Activated CD4-positive, alpha-beta T cell treated with anti-CD3 and anti-CD28 coated beads, Interleukin-2, amount 10 ng/mL, durations not matched to agents 24 days and 14 days (primary cell): ENCODE measurements around the gene COX5B. TPM values are rescaled to one million over a fixed set of nuclear protein-coding genes. Genes with fewer than 3 reads are reported as not detected.
"Not testable (repeated sequence)": the region's sequence is repeated elsewhere in the genome, so short reads cannot be mapped to it uniquely, and the experiment has no call there.

Experiments
- DNase-seq: peaks from one replicate; pipeline ENCODE4 v3.0.0; 2022
- H3K27ac Mint-ChIP-seq: one replicate; pipeline ENCODE4 v1.8.0; 2022; ENCODE audit warnings: mild to moderate bottlenecking, mixed read lengths
- H3K27me3 Mint-ChIP-seq: one replicate; pipeline ENCODE4 v1.8.0; 2022; ENCODE audit warnings: mixed read lengths
- H3K36me3 Mint-ChIP-seq: one replicate; pipeline ENCODE4 v1.8.0; 2022; ENCODE audit warnings: low read depth, mild to moderate bottlenecking, mixed read lengths
- H3K4me1 Mint-ChIP-seq: one replicate; pipeline ENCODE4 v1.8.0; 2021; ENCODE audit warnings: mixed read lengths
- H3K4me3 Mint-ChIP-seq: one replicate; pipeline ENCODE4 v1.8.0; 2022; ENCODE audit warnings: mild to moderate bottlenecking, moderate library complexity, mixed read lengths
- H3K9me3 Mint-ChIP-seq: one replicate; pipeline ENCODE4 v1.8.0; 2021; ENCODE audit warnings: mixed read lengths
- intact Hi-C: fragments of 100-400 bp; cut with micrococcal nuclease; formaldehyde crosslinking; loops from one replicate; pipeline ENCODE4 v1.15.1; 2023
- total RNA-seq: library from RNA; stranded (reverse); gene quantifications from 2 replicates; pipeline ENCODE4 v1.2.3, GENCODE V29; 2022

Gene COX5B
- total RNA-seq, 1 donor from 2014 or later: 227 TPM

DNA sequence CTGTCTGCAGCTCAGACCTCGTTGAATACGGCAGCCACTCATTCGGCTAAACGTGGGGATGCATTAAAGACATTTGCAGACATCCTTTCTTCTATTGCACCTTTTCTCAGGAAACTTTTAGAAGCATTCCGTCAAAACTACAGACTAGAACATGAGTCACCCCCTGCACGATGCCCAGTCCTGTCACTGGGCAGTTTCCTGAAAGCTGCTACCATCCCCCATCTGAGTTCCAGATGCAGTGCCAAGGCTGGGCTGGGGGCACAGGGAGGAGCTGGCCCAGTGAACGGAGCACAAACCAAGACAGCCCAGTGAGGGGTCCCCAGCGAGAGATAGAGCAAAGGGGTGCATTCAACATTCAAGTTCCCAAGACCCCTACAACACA is 19.8 kb upstream of the COX5B start:
- H3K4me1 Mint-ChIP-seq, H3K27ac Mint-ChIP-seq, H3K4me3 Mint-ChIP-seq, H3K9me3 Mint-ChIP-seq, H3K36me3 Mint-ChIP-seq, intact Hi-C loops: not testable (repeated sequence)
- peak; percentile 28 for DNase-seq
- H3K27me3 Mint-ChIP-seq: peaks cover 14% of the 10 kb centered on the region

DNA sequence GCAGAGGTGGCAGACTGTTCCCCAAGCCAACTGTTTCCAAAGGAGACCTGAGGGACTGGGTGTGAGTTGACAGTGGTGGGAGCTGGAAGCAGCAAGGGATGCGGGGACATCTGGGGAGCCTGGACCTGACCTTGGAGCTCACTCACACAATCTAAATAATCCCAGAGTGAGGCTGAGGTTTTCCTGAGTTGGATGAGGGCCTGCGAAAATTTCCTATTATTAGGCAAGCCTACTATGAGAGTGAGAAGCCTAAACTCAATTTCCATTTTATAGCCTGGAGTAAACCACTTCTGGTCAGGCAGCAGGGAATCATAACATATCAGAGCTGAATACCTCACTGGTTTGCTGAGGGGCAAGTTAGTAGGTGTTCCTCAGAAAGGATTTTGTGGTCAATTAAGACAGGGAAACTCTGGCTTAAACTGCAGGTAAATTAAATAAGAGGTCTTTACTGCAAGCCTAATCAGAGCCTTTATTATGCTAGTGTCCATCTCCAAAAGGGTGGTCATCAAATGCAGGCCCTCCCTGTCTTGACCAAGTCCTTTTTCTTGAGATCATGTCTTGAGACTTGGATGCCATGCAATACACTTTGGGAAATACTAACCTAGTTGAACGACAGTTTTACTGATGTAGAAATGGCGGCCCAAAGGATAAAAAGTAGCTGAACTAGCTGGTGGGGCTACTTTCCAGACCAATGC is 1.7 kb upstream of the COX5B start:
- Mint-ChIP-seq H3K36me3 (peaks cover 20% of the 10 kb centered on the region), H3K4me3 (no peak overlapping the region), H3K9me3 (no peaks in the 10 kb centered on the region), H3K27me3 (peaks cover 12% of the 10 kb centered on the region), H3K27ac (no peak overlapping the region), H3K4me1 (peaks cover 20% of the 10 kb centered on the region)
- peak; percentile 53 for DNase-seq
- intact Hi-C loops: no loop called here

DNA sequence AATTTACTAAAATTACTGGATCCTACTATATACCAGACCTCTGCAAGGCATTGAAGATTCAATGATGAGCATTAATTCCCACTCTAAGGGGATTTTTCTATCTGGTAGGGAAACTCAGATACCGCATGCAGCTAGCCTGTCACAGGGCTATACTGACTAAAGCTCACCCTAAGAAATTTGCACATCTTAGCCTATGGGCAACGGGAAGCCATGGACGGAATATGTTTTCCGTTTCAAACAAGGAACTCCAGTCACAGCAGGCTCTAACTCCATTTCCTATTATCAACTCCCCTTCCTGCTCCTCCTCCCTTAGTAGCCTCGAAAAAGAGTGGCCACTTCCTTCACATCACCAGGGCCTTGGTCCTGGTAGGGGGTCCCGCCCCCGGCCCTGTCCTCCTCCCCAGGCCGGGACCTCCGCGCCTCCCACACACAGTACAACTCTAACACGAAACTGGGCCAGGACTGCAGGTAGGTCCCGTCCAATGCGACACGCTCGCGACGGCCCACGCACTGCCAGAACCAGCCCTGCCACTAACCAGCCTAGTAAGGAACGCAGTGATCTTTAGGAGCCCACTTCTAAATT is 659 bp upstream of the COX5B start:
- H3K36me3 Mint-ChIP-seq: peaks cover 28% of the 10 kb centered on the region
- H3K4me3 Mint-ChIP-seq: peak overlapping the region; percentile 94
- no peaks in the 10 kb centered on the region for H3K9me3 Mint-ChIP-seq
- peak overlapping the region; percentile 96 for H3K27ac Mint-ChIP-seq
- peaks cover 23% of the 10 kb centered on the region for H3K4me1 Mint-ChIP-seq
- intact Hi-C loops: loop anchor here (1.0 to 5.0 kb wide), 4 partner anchors 19 to 1537 kb away; partner anchors contain the start of genes ACTR1B, MITD1 and MRPL30
- H3K27me3 Mint-ChIP-seq: peaks cover 6% of the 10 kb centered on the region
- no peak for DNase-seq

DNA sequence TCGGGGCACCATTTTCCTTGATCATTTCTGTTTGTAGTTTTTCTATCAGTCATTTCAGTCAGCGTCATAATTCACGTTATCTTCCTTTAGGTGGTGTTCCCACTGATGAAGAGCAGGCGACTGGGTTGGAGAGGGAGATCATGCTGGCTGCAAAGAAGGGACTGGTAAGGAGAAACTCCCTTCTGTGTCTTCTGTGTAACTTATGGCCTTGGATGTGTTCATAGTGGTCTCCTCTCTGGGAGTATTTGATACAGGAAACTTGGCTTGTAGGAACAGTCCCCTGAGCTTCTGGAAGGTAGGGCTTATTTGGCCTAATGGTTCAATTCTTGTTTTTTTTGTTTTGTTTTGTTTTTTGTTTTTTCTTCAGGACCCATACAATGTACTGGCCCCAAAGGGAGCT is 1.1 kb downstream of the COX5B start:
- intact Hi-C loops: loop anchor here (5.0 kb wide), 3 partner anchors 50 to 1535 kb away; partner anchors contain the start of genes MITD1 and MRPL30

DNA sequence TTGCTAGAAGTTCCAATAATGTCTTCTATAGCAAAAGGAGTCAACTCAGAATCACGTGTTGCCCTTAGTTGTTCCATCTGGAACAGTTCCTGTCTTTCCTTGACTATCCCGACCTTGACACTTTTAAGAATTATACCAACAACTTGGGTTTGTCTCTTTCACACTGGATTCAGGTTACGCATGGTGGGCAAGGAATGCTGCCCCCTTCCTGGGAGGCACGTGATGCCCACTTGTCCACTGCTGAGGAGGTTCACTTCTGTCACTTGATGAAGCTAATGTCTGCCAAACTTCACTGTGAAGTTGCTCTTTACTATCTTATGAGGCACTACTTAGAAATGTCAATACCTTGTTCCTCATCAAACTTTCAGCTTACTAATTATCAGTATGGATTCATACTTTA is 5.3 kb downstream of the COX5B start:
- Mint-ChIP-seq H3K9me3 (no peaks in the 10 kb centered on the region), H3K36me3 (peaks cover 65% of the 10 kb centered on the region), H3K27ac (peak overlapping the region; percentile 69), H3K27me3 (no peaks in the 10 kb centered on the region), H3K4me3 (no peak overlapping the region), H3K4me1 (peaks cover 36% of the 10 kb centered on the region)
- intact Hi-C loops: no loop called here
- peak; percentile 54 for DNase-seq

More for the DNA sequence above, 1.1 kb downstream of the COX5B start:
- peak overlapping the region; percentile 96 for H3K27ac Mint-ChIP-seq
- peaks cover 28% of the 10 kb centered on the region for H3K4me1 Mint-ChIP-seq
- peak; percentile 57 for DNase-seq
- H3K36me3 Mint-ChIP-seq: peaks cover 34% of the 10 kb centered on the region
- H3K27me3 Mint-ChIP-seq: peaks cover 3% of the 10 kb centered on the region
- no peaks in the 10 kb centered on the region for H3K9me3 Mint-ChIP-seq
- peak overlapping the region; percentile 94 for H3K4me3 Mint-ChIP-seq

DNA sequence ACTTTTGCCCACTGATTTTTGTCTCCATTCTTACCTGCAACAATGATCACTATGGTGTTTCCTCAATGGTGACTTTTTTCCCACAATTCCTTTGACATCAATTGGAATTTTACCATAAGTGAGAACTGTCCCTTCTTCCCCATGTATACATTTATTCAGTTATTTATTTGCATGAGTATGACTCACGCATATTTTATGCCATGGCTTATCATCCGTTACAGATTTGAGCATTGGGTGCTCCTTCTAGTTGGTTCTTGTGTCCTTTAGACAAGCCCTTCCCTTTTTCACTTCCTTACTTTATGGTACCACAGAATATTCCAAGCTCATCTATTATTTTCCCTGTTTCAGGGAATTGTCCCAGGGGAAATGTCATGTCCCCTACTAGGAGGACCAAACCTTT is 7.6 kb downstream of the COX5B start:
- DNase-seq: peak; percentile 34
- Mint-ChIP-seq H3K36me3 (peaks cover 70% of the 10 kb centered on the region), H3K4me3 (no peak overlapping the region), H3K27me3 (no peaks in the 10 kb centered on the region), H3K9me3 (no peaks in the 10 kb centered on the region), H3K4me1 (peaks cover 25% of the 10 kb centered on the region), H3K27ac (peak overlapping the region; percentile 46)
- intact Hi-C loops: no loop called here

DNA sequence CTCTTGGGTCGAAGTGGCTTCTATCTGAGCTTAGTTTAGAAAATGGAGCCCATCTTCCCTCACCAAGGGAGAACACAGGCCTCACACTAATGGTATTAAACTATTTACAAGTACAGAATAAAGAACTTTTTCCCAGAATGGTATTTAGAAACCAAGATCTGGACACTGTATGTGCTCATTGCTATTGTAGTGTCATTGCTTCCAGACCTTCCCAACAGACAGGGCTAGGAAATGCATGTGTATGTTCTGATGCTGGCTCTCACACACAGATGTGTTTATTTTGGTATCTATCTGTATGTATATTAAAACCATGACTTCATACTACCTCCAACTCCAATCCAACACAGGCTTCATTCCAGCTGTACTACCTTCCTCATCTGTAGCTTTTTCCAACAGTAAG is 8.0 kb downstream of the COX5B start:
- Mint-ChIP-seq H3K27me3 (no peaks in the 10 kb centered on the region), H3K27ac (peak overlapping the region; percentile 76), H3K4me1 (peaks cover 27% of the 10 kb centered on the region), H3K9me3 (no peaks in the 10 kb centered on the region), H3K36me3 (peaks cover 69% of the 10 kb centered on the region), H3K4me3 (no peak overlapping the region)
- intact Hi-C loops: no loop called here
- DNase-seq: no peak

DNA sequence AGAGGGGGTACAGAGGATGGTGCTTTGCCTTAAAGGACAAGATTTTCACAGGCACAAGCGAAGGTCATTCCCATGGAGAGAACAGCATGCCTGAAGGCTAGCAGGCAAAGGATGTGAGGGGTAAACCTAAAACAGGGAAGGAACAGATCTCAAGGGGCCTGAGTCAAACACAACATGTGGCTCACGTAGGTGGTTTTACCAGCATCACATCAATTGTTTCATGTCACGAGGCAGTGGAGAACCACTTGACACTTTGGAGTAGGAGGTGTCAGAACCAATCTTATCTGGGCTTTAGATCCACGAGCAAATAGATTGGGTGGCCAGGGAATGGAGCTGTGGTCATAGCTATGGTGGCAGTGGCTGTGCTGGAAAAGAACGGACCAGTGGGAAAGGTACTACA is 8.4 kb downstream of the COX5B start:
- peak overlapping the region; percentile 76 for H3K27ac Mint-ChIP-seq
- H3K36me3 Mint-ChIP-seq: peaks cover 66% of the 10 kb centered on the region
- H3K4me1 Mint-ChIP-seq: peaks cover 27% of the 10 kb centered on the region
- DNase-seq: peak; percentile 57
- H3K4me3 Mint-ChIP-seq: no peak overlapping the region
- no peaks in the 10 kb centered on the region for H3K9me3 Mint-ChIP-seq
- intact Hi-C loops: no loop called here
- no peaks in the 10 kb centered on the region for H3K27me3 Mint-ChIP-seq

DNA sequence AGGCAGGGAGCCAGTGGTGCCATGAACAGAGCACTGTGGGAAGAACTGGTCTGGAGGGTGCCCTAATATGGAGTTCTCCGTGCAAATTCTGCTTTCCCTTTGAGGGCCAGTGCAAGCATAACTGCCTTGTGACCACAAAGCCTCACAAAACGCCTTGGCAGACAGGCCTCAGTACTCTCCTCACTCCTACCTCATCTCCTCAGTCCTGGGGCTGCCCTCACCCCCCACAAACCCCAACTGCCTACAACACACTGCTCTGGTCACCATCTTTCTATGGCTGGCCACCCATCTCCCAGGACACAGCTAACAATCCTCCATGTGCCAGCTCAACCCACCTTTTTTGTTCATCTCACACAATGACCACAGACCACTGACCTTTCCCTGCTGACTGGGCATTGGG is 8.9 kb downstream of the COX5B start:
- peaks cover 62% of the 10 kb centered on the region for H3K36me3 Mint-ChIP-seq
- intact Hi-C loops: no loop called here

DNA sequence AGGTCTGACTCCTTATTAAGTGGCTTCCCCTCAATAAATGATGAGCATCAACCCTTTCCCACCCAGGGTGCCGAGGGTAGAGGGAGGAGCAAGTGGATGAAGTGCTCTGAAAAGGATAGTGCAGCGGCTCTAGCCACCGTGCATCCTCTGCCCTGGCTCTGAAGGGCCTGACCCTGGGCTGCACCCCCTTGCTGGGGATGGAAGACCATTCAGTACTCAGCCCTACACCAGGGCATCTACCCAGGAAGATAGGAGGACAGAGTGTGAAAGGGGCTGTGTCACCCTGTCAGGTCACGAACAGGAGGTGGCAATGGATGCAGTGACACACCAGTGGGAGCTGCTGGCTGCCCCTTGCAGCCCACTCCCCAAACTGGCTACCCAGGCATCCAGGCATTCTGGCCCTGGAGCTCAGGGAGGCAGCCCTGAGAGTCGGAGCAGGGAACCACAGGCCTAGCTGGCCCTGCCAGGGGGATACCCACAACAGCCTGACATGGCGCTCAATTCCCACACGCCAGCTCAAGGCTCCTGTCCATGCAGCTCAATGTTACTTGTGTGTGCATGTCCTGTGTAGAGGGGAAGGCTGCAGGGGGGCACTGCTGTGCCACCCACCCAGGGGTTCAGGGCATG is 10.4 kb downstream of the COX5B start:
- Mint-ChIP-seq H3K27me3 (no peaks in the 10 kb centered on the region), H3K4me3 (no peak overlapping the region), H3K36me3 (peaks cover 64% of the 10 kb centered on the region), H3K9me3 (no peaks in the 10 kb centered on the region), H3K27ac (no peak overlapping the region), H3K4me1 (peaks cover 28% of the 10 kb centered on the region)
- intact Hi-C loops: no loop called here
- no peak for DNase-seq

More for the DNA sequence above, 8.9 kb downstream of the COX5B start:
- Mint-ChIP-seq H3K4me3 (no peak overlapping the region), H3K4me1 (peaks cover 24% of the 10 kb centered on the region), H3K9me3 (no peaks in the 10 kb centered on the region), H3K27ac (peak overlapping the region; percentile 76), H3K27me3 (no peaks in the 10 kb centered on the region)
- DNase-seq: no peak

DNA sequence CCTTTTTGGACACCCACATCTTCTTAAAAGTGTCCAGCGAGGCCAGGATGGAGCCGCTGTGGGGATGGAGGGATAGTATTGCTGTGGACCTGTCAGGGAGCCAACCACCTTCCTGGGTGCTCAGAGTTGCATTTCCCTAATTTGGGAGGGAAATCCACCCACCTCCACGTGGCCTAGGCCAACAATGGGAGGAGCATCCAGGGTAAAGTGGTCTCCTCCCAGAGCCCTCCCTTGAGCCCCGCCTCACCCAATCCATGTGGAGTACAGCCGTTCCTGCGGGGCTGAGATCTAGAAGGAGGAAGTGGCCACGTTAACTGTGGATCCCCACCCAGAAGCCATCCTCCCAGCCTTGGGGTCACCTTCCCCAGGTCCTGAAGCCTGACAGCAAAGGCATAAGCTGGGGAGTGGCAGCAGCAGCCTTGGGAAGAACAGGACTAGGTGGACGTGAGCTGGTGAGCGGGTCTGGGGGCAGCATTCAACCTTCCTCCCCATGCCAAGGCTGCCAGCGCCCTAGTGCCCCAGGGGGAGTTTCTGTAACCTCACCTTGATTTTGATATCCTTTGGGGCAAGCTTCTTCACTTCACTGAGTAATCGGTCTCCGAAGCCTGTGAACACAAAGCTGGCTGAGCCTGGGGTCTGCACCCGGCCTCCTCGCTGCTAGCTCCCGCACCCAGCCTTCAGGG is 11.2 kb downstream of the COX5B start:
- peaks cover 35% of the 10 kb centered on the region for H3K4me1 Mint-ChIP-seq
- no peak overlapping the region for H3K27ac Mint-ChIP-seq
- peaks cover 69% of the 10 kb centered on the region for H3K36me3 Mint-ChIP-seq
- no peaks in the 10 kb centered on the region for H3K27me3 Mint-ChIP-seq
- peak; percentile 51 for DNase-seq
- H3K9me3 Mint-ChIP-seq: no peaks in the 10 kb centered on the region
- intact Hi-C loops: no loop called here
- no peak overlapping the region for H3K4me3 Mint-ChIP-seq

DNA sequence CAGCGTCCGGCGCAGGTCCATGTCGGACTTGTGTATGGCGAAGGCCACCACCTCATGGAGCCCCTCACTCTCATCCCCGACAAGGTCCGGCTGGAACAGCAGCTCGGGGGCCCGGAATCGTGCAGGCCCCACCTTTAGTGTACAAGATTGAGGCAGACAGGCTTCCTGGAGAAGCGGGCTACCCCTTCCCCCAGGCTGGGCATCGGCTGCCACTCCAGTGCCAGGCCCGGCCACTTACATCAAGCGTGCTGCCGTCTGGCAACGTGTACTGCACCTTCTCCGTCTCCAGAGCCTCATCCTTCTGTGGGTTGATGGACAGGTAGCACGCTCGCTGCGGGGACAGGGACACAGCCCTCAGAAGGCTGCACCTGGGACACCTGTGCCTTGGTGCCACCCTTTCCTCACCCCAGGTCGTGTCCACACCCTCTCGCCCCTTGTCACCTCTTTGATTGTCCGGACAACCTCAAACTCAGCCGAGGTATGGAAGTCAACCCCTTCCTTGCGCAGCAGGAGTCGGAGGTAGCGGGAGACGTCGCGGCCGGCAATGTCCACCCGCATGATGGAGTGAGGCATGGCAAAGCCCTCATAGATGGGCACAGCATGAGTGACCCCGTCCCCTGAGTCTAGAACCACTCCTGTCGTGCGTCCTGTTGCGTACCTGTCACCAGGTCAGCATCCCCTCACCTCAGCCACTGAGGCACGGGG is 12.3 kb downstream of the COX5B start:
- DNase-seq: peak; percentile 53
- no peaks in the 10 kb centered on the region for H3K9me3 Mint-ChIP-seq
- intact Hi-C loops: no loop called here
- no peak overlapping the region for H3K4me3 Mint-ChIP-seq
- peaks cover 68% of the 10 kb centered on the region for H3K36me3 Mint-ChIP-seq
- no peak overlapping the region for H3K27ac Mint-ChIP-seq
- peaks cover 42% of the 10 kb centered on the region for H3K4me1 Mint-ChIP-seq
- H3K27me3 Mint-ChIP-seq: no peaks in the 10 kb centered on the region

DNA sequence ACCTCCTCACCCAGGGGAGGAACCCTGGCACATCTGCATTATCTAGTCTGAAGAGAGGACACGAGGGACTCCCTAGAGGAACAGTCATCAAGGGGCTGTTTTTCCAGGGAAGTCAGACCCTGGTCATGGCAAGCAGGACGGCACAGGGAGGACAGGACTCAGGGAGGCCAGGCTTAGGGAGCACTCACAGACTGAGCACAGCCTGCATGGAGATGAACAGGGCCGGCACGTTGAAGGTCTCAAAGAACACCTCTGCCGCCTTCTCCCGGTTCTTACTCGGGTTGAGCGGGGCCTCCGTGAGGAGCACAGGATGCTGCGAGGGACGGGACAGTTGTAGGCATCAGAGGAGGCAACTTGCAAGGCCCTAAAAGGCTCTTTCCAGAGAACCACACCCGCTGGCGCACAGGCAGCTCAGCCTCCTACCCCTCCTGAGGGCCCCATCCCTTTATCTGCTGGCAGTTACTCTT is 12.9 kb downstream of the COX5B start:
- H3K4me3 Mint-ChIP-seq: no peak overlapping the region
- H3K27ac Mint-ChIP-seq: no peak overlapping the region
- no peaks in the 10 kb centered on the region for H3K27me3 Mint-ChIP-seq
- no peaks in the 10 kb centered on the region for H3K9me3 Mint-ChIP-seq
- DNase-seq: peak; percentile 54
- peaks cover 64% of the 10 kb centered on the region for H3K36me3 Mint-ChIP-seq
- intact Hi-C loops: no loop called here
- peaks cover 41% of the 10 kb centered on the region for H3K4me1 Mint-ChIP-seq
